Measurements from ENCODE around the gene ADGB. TPM values are rescaled to one million over a fixed set of nuclear protein-coding genes. Genes with fewer than 3 reads are reported as not detected.

Gene ADGB
- total and polyA plus RNA-seq, 2 of the 13 experiments (the other 11 are each of a cell fraction or from before 2014, with no cell fraction given): not detected

- TF ChIP-seq SRSF1 (optimal IDR thresholded peaks at IDR 0.05; ENCODE audit: low read depth, low read length): no peak
- no peak for TF ChIP-seq LCORL (IDR thresholded peaks at IDR 0.05)
- TF ChIP-seq LCORL (CRISPR knock-in tag; IDR thresholded peaks at IDR 0.05): no peak
- no peak for TF ChIP-seq HIVEP1 (CRISPR knock-in tag; IDR thresholded peaks at IDR 0.05)
- no peak for TF ChIP-seq SMARCE1 (IDR thresholded peaks at IDR 0.05; ENCODE audit: borderline replicate concordance)
- no peak for TF ChIP-seq PRDM4 (CRISPR knock-in tag; IDR thresholded peaks at IDR 0.05; ENCODE audit: borderline replicate concordance)
- no peak for TF ChIP-seq ZNF317 (CRISPR knock-in tag; IDR thresholded peaks at IDR 0.05)
- no peak for TF ChIP-seq ZNF703 (CRISPR knock-in tag; IDR thresholded peaks at IDR 0.05; ENCODE audit: borderline replicate concordance)
- no peak for TF ChIP-seq ZBTB7A (CRISPR knock-in tag; IDR thresholded peaks at IDR 0.05)
- TF ChIP-seq SNAPC2 (CRISPR knock-in tag; IDR thresholded peaks at IDR 0.05): no peak
Observed at GRCh38 chr6:146859206-146859605, 260.4 kb downstream of the ADGB start (continued).

- TF ChIP-seq ZNF460 (CRISPR knock-in tag; IDR thresholded peaks at IDR 0.05; ENCODE audit: borderline replicate concordance) (no peak), ZNF296 (CRISPR knock-in tag; conservative IDR thresholded peaks at IDR 0.05) (no peak), DDIT3 (CRISPR knock-in tag; IDR thresholded peaks at IDR 0.05) (no peak), TMF1 (CRISPR knock-in tag; IDR thresholded peaks at IDR 0.05; ENCODE audit: low read depth) (no peak), HDAC2 (CRISPR knock-in tag; IDR thresholded peaks at IDR 0.05) (no peak), THYN1 (CRISPR knock-in tag; IDR thresholded peaks at IDR 0.05; ENCODE audit: borderline replicate concordance, low read depth) (no peak), ZBTB44 (CRISPR knock-in tag; IDR thresholded peaks at IDR 0.05) (no peak)
- intact Hi-C loops (cut with micrococcal nuclease; ENCODE audit: unreplicated experiment) (loop anchor here (5.0 kb wide), 2 partner anchors 342 to 507 kb away; partner anchors contain the start of gene STXBP5), in situ Hi-C loops (cut with HindIII; ENCODE audit: extremely low pct_ligation_motif_present, low pct_unique_long_range_greater_than_20kb) (loop anchor here (25.0 kb wide), 1 partner anchor 1302 kb away; no protein-coding TSS in a partner anchor)
- CTCF ChIA-PET (ENCODE audit: low intra/inter-chr PET ratio, low total read pairs): no interaction called here
- POLR2A ChIA-PET: no interaction called here
- Histone ChIP-seq H3K4me3 (replicated peaks in 1 of 3; ENCODE audit: insufficient read depth in 1 of 3, low read depth in 2 of 3, low read length in 3 of 3) (no peak overlapping the region), H2AFZ (ENCODE audit: low read length) (no peak overlapping the region), H3K4me2 (ENCODE audit: low read depth, low read length) (no peak overlapping the region), H3K36me3 (replicated peaks in 1 of 2; ENCODE audit: control insufficient read depth in 1 of 2, insufficient read depth in 2 of 2, low read length in 2 of 2) (no peaks in the 10 kb centered on the region), H4K20me1 (ENCODE audit: insufficient read depth, low read length) (no peaks in the 10 kb centered on the region), H3K27ac (ENCODE audit: extremely low read length, insufficient read depth, low read length) (no peak overlapping the region), H3K9ac (ENCODE audit: insufficient read depth, low read depth, low read length) (no peak overlapping the region), H3K79me2 (ENCODE audit: insufficient read depth, low read length) (no peaks in the 10 kb centered on the region), H3K4me1 (ENCODE audit: insufficient read depth, low read length) (0 out of 2 replicates have a peak, but pooled peaks cover 4% of the 10 kb centered on the region), H3K27me3 (ENCODE audit: control insufficient read depth in 1 of 2, insufficient read depth in 2 of 2, low read length in 2 of 2) (no peaks in the 10 kb centered on the region), H3K9me3 (ENCODE audit: low read length) (no peaks in the 10 kb centered on the region)
- BruUV-seq (replicated peaks): no TSS peak
- ATAC-seq: no peak
- WGBS (ENCODE audit: low lambda C conversion rate): 54% methylated on average over 3 of the region's 3 CpGs
- no peak for FAIRE-seq
- no peak for DNase-seq (ENCODE audit: low spot score)
Observed at GRCh38 chr6:146859795-146860495, 261.2 kb downstream of the ADGB start.

All from HepG2 (cell line).